HG03025 (cell line): ENCODE data around the gene ARHGDIA.

Source experiments
- ATAC-seq: cut with Tn5 transposase; IDR thresholded peaks from one replicate; pipeline ENCODE4 v1.9.1; 2021; ENCODE audit warnings: mild to moderate bottlenecking, moderate library complexity; ENCODE audit not compliant: unreplicated experiment, low FRiP score

ARHGDIA gene

DNA sequence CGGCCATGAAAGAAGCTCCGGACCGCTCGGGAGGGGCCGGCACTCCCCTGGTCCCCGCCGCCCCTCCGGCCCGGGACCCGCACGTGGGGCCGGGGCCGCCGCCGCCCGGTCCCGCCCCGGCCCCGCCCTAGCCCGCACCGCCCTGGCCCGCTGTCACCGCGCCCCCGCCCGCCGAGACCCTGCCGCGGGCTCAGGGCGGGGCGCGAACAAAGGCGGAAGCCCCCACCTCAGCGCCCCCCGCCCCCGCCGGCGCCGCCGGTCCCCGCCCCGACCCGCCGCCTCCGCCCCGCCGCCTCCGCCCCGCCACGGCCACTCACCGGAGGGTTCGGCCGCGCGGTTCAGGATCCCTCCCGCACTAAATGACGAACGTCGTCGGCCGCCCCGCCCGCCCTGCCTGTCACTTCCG, at the start of gene ARHGDIA:
TSS of gene ARHGDIA (minus strand) at position 357 of the 406 bp plus-strand sequence. CDS start 1,407 bp downstream, outside the sequence.
- peak; percentile 18 for ATAC-seq

- no peak for ATAC-seq
Observed at GRCh38 chr17:81918832-81919545, 47.9 kb upstream of the ARHGDIA start.

- ATAC-seq: peak; percentile 10
Observed at GRCh38 chr17:81918333-81918669, 47.2 kb upstream of the ARHGDIA start.

DNA sequence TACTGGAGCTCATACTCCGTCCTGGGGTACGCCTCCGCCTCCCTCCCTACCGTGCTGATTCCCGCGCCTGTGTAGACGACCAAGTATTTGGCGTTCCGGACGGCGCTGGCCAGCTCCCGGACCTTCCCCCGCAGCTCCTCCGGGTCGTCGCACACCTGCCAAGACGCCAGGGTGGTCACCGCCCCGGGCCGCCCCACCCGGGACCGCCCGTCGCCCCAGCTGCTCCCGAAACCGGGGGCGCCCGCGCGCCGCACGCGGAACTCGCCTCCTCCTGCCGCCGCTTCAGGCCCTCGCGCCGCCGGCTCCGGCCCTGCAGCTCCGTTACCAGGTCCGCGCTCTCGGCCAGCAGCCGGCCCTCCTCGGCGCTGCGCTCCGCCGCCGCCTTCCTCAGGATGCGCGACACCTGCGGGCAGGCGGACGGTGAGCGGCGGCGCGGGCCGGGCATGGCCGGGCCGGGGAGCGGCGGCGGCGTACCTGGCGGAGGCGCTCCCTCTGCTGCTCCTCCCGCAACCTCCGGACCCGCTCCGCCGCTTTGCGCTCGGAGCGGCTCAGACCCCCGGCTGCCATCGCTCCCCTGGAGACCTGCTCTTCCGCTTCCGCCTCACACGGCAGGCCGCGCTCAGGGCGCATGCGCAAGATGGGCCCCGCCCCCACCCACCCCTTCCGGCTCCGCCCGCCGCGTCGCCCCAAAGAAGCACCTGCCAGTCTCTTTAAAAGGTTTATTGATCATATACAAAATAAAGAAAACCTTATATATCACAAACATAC, 46.6 kb upstream of the ARHGDIA start, which contains the start of gene SIRT7:
TSS of gene SIRT7 (minus strand) at position 612 of the 768 bp plus-strand sequence. CDS start at position 567, 45 bp downstream.
- peak; percentile 68 for ATAC-seq

- ATAC-seq: no peak
Observed at GRCh38 chr17:81916234-81917001, 45.3 kb upstream of the ARHGDIA start.

GRCh38 chr17:81915331-81915730, 44.2 kb upstream of the ARHGDIA start:
- no peak for ATAC-seq

GRCh38 chr17:81914103-81914850, 43.1 kb upstream of the ARHGDIA start:
- no peak for ATAC-seq

GRCh38 chr17:81913394-81914102, 42.4 kb upstream of the ARHGDIA start:
- no peak for ATAC-seq

DNA sequence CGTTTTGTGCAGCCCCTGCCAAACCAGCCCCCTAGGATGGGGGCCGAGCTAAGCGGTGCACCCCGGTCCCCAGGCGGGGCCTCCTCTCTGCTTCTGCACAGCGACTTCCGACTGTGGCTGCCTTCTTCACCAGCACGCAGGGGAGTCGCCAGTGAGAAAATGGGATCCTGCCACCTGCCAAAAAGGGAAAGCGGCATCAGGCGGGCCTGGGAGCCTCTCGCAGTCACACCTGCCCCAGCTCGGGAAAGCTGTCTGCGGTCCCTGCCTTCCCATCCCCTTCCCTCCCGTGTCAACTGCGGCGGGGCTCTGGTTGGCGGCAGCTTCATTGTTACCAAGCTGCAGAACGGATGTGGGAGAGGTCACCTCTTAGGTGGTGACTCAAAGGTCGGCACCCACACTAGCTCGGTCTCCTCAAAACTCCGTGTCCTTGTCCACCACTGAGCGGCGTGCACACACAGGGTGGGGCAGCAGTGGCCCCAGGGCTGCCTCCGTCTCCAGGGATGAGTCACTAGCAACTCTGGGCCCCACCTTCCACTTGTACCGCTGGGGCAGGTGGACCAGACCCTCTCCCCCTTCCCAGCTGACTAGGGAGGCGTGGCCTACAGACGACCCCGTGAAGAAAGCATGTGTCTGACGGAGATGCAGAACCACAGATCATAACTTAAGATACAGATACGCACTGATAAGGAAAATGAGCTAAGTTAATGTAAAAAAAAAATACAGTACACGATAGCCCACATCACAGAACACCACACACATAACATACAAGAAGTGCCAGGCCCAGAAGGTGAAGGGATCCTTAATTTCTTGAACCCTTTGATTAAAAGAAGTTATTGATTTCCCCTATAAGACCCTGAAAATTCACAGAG, 41.5 kb upstream of the ARHGDIA start:
- ATAC-seq: no peak

DNA sequence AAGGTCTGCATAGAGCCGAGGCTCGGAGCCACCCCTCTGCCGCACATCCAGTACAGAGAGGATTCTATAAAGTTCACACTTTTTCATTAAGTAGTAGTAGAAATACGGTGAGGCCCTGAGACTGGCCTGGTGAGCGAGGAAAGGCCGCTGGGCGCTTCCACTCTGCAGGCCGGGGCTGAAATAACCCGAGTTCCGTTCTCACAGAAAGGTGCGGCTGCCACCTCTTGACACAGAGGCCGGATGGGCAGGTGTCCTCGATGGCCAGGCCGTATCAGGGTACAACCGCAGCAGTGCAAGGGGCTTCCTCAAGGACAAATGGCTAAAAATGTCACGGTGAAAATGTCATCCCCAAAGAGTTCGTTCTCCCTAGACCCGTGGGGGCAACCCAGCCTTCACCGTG, 40.8 kb upstream of the ARHGDIA start:
- no peak for ATAC-seq

DNA sequence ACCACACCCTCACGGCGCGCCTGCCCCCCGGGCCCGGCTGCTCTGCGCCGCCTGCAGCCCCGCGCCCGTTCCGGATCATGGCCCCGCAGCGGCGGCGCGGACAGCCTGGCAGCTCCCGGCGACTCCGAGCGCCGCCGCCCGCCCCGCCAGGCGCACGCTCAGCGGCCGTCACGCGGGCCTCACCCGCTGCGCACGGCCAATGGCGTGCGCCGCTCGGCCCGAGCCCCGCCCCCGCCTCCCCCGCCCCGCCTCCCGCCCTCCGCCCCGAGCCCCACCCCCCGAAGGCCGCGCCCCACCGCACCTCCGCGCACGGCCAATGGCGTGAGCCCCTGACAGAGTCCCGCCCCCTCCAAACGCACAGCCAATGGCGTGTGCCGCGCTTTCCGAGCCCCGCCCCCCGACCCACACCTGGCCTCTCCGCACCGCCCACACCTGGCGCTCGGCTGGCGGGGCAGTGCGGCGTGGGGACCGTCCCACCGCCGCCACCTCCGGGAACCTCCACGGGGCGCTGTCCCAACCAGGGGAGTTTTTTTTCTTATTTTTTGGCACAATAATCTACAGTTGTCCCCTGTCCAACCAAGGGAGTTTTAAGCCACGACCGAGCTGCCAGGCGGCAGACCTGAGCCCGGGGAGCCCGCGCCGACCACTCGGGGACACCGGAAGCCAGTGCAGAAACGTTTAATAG, 40.3 kb upstream of the ARHGDIA start, which contains the start of gene PCYT2:
TSS of gene PCYT2 (minus strand) at position 123 of the 685 bp plus-strand sequence. CDS start at position 79, 44 bp downstream.
- ATAC-seq: peak; percentile 61

- peak; percentile 28 for ATAC-seq
Observed at GRCh38 chr17:81910840-81911276, 39.7 kb upstream of the ARHGDIA start.

DNA sequence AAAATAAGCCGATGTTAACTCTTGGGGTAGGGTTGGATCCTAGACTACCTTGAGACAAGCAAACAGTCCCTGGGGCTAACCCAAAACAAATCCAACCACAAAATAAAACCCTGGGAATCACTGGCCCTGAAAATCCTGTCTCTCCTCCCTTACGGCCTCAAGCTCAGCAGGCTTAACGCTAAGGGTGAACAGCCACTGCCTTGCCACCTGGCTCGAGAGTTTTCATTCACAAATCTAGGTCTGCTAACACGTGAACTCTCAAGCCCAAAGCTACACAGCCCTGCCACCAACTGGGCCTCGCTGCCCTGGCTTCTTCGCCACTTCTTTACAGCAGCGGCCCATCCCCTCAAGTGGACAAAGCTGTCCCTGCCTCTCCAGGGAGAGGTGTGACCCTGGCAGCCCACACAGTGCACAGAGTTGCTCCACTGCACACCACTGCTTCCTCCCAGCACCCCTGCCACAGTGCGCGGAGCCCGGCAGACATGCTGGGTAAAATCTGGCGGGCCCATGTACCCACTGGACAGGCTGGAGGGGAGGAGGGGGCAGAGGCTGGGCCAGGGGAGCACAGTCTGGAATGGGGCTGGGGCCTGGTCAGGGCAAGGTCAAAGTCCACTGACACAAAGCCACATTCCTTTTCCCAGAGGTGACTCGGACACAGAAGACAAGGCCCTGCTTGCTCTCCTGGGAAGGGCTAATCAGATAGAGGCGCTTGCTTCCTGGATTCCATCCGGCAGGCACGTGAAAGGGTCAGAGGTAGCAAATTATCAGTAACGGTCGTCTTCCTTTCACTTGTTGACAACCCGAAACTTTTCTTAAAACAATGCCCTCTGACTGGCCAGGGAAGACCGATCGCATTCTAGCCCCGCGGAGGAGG, 39.1 kb upstream of the ARHGDIA start:
- ATAC-seq: no peak

DNA sequence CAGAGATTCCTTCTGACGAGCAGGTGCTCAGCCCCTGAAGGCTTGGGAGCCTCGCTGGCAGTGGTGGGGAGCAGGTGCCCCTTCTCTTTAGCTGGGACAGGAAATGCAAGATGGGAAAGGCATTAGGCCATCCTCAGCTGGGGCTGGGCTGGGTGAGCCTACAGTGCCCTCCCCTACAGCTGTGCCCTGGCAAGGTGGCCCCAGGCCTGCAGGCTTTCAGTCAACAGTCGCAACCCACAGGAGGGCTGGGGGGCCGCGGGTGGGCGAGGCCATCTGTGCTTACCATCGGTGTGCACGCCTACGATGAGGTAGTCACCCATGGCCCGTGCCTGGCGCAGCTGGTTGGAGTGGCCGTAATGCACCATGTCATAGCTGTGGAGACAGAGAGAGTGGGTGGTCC, 38.1 kb upstream of the ARHGDIA start:
- ATAC-seq: no peak

GRCh38 chr17:81908793-81909192, 37.7 kb upstream of the ARHGDIA start:
- ATAC-seq: no peak

GRCh38 chr17:81907219-81908145, 36.3 kb upstream of the ARHGDIA start:
- ATAC-seq: no peak
